GM23248 (cell line): ENCODE results near the gene MAPK8IP2. TPM values are rescaled to one million over a fixed set of nuclear protein-coding genes. Genes with fewer than 3 reads are reported as not detected.
A peak's percentile ranks its signal among the peaks of the same experiment; 100 is the strongest.

Experiments
- DNase-seq: peaks from one replicate; pipeline ENCODE4 v3.0.0-alpha.2; 2015
- H2AFZ ChIP-seq: fragments of 200-600 bp; sonication (generic); 2 replicates; pipeline ENCODE4 v1.6.1; 2016; ENCODE audit warnings: antibody characterized with exemption
- H3F3A ChIP-seq: fragments of 200-600 bp; sonication (generic); 2 replicates; pipeline ENCODE4 v1.6.1; 2016; ENCODE audit warnings: mild to moderate bottlenecking, antibody characterized with exemption, mixed run types; ENCODE audit not compliant: insufficient read depth
- H3K27ac ChIP-seq: fragments of 200-600 bp; sonication (generic); 2 replicates; pipeline ENCODE4 v1.5.1; 2016; ENCODE audit warnings: mild to moderate bottlenecking
- H3K27me3 ChIP-seq: fragments of 200-600 bp; sonication (generic); replicated peaks from 2 replicates; pipeline ENCODE4 v1.6.1; 2016; ENCODE audit warnings: mild to moderate bottlenecking; ENCODE audit not compliant: insufficient read depth
- H3K36me3 ChIP-seq: fragments of 200-600 bp; sonication (generic); 2 replicates; pipeline ENCODE4 v1.6.1; 2016; ENCODE audit warnings: low read depth, mild to moderate bottlenecking
- H3K4me1 ChIP-seq: fragments of 200-600 bp; sonication (generic); 2 replicates; pipeline ENCODE4 v1.6.1; 2016; ENCODE audit warnings: mild to moderate bottlenecking; ENCODE audit not compliant: insufficient read depth
- H3K4me2 ChIP-seq: fragments of 200-600 bp; sonication (generic); one replicate; pipeline ENCODE4 v1.6.1; 2016; ENCODE audit warnings: mild to moderate bottlenecking; ENCODE audit not compliant: unreplicated experiment
- H3K4me3 ChIP-seq: fragments of 200-600 bp; sonication (generic); 2 replicates; pipeline ENCODE4 v1.5.1; 2016; ENCODE audit warnings: mild to moderate bottlenecking
- H3K79me2 ChIP-seq: fragments of 200-600 bp; sonication (generic); 2 replicates; pipeline ENCODE4 v1.6.1; 2016; ENCODE audit warnings: mild to moderate bottlenecking; ENCODE audit not compliant: insufficient read depth
- H3K9ac ChIP-seq: fragments of 200-600 bp; sonication (generic); 2 replicates; pipeline ENCODE4 v1.6.1; 2016; ENCODE audit warnings: mild to moderate bottlenecking
- H3K9me2 ChIP-seq: fragments of 200-600 bp; sonication (generic); 2 replicates; pipeline ENCODE4 v1.6.1; 2016; ENCODE audit warnings: mixed run types, mild to moderate bottlenecking, moderate library complexity; ENCODE audit not compliant: insufficient read depth
- H3K9me3 ChIP-seq: fragments of 200-600 bp; sonication (generic); one replicate; pipeline ENCODE4 v1.6.1; 2017; ENCODE audit warnings: low read depth
- H4K20me1 ChIP-seq: fragments of 200-600 bp; sonication (generic); 2 replicates; pipeline ENCODE4 v1.6.0; 2016; ENCODE audit not compliant: insufficient read depth
- EZH2 ChIP-seq: fragments of 200-600 bp; sonication (generic); IDR thresholded peaks from 2 replicates; pipeline ENCODE4 v1.6.1; 2018; ENCODE audit warnings: antibody characterized with exemption, mild to moderate bottlenecking; ENCODE audit not compliant: insufficient read depth, poor library complexity, severe bottlenecking
- EZH2phosphoT487 ChIP-seq: fragments of 200-600 bp; sonication (generic); IDR thresholded peaks from 2 replicates; pipeline ENCODE4 v1.6.1; 2018; ENCODE audit warnings: antibody characterized with exemption, moderate library complexity, mild to moderate bottlenecking, low read depth; ENCODE audit not compliant: insufficient read depth
- WGBS, 2 experiments: methylation state at CpG; one replicate each; pipeline ENCODE4 v1.1.6; 2015 to 2017; ENCODE audit warnings: low lambda C conversion rate in 2 of 2, low coverage in 1 of 2; ENCODE audit errors: missing lambda C conversion rate in 2 of 2; 5-methylcytosine and 5-hydroxymethylcytosine counted together
- in situ Hi-C: fragments of 300-500 bp; cut with MboI; formaldehyde crosslinking; loops from 2 replicates; pipeline ENCODE4 v1.15.0; 2020
- polyA plus RNA-seq: library from polyadenylated mRNA; unstranded; fragments of >200 nt; fragmentation: Nextera tagmentation; extraction: Ambion mirVana; gene quantifications from 2 replicates; pipeline ENCODE4 v1.2.1, GENCODE V29; 2016
- total RNA-seq: library from RNA; depleted of rRNA; stranded (reverse); fragments of >200 nt; shearing (Covaris generic); gene quantifications from 2 replicates; pipeline ENCODE4 v1.2.3, GENCODE V29; 2014

The MAPK8IP2 gene
- total and polyA plus RNA-seq, 2 experiments from 2014 or later: 0.06 TPM; not detected in 1

- WGBS, 2 experiments: 93 to 96% methylated on average over 5 of the region's 5 CpGs
- Histone ChIP-seq H3K9me2 (no peaks in the 10 kb centered on the region), H3K27ac (no peak overlapping the region), H3K4me1 (peaks cover 5% of the 10 kb centered on the region; the same call in 1 of the 2 replicates), H3K9me3 (no peaks in the 10 kb centered on the region), H3K27me3 (no peaks in the 10 kb centered on the region), H3F3A (no peaks in the 10 kb centered on the region), H2AFZ (no peak overlapping the region), H3K79me2 (no peaks in the 10 kb centered on the region), H3K36me3 (no peaks in the 10 kb centered on the region), H4K20me1 (no peaks in the 10 kb centered on the region), H3K4me2 (no peak overlapping the region), H3K4me3 (no peak overlapping the region), H3K9ac (no peak overlapping the region)
- in situ Hi-C loops: no loop called here
- no peak for DNase-seq
- TF ChIP-seq EZH2 (no peak), EZH2phosphoT487 (no peak)
Observed at GRCh38 chr22:50587407-50587806, 13.2 kb upstream of the MAPK8IP2 start.

- Histone ChIP-seq H3K9me2 (no peaks in the 10 kb centered on the region), H3K27me3 (no peaks in the 10 kb centered on the region), H2AFZ (no peak overlapping the region), H3F3A (no peaks in the 10 kb centered on the region), H3K79me2 (no peaks in the 10 kb centered on the region), H4K20me1 (no peaks in the 10 kb centered on the region), H3K4me2 (no peak overlapping the region), H3K4me3 (no peak overlapping the region), H3K4me1 (no peaks in the 10 kb centered on the region), H3K36me3 (no peaks in the 10 kb centered on the region), H3K9me3 (no peaks in the 10 kb centered on the region), H3K27ac (no peak overlapping the region), H3K9ac (no peak overlapping the region)
- 71 to 77% methylated on average over 3 of the region's 3 CpGs for WGBS, 2 experiments
- DNase-seq: no peak
- in situ Hi-C loops: no loop called here
- no peak for TF ChIP-seq EZH2
- TF ChIP-seq EZH2phosphoT487: no peak
Observed at GRCh38 chr22:50595189-50595588, 5.4 kb upstream of the MAPK8IP2 start.

GRCh38 chr22:50597097-50597496, 3.5 kb upstream of the MAPK8IP2 start:
- no peak overlapping the region for H2AFZ ChIP-seq
- H3K9me3 ChIP-seq: no peaks in the 10 kb centered on the region
- no peaks in the 10 kb centered on the region for H3K9me2 ChIP-seq
- H3K36me3 ChIP-seq: no peaks in the 10 kb centered on the region
- H3K9ac ChIP-seq: no peak overlapping the region
- no peaks in the 10 kb centered on the region for H4K20me1 ChIP-seq
- no peaks in the 10 kb centered on the region for H3K4me1 ChIP-seq
- no peak for DNase-seq
- 64 to 85% methylated on average over 5 of the region's 5 CpGs for WGBS, 2 experiments
- peaks cover 7% of the 10 kb centered on the region for H3K27me3 ChIP-seq
- H3K27ac ChIP-seq: no peak overlapping the region
- H3K4me2 ChIP-seq: no peak overlapping the region
- no peaks in the 10 kb centered on the region for H3K79me2 ChIP-seq
- in situ Hi-C loops: no loop called here
- no peaks in the 10 kb centered on the region for H3F3A ChIP-seq
- TF ChIP-seq EZH2: no peak
- TF ChIP-seq EZH2phosphoT487: no peak
- H3K4me3 ChIP-seq: no peak overlapping the region

- H3K79me2 ChIP-seq: no peaks in the 10 kb centered on the region
- no peak overlapping the region for H2AFZ ChIP-seq
- no peak overlapping the region for H3K9ac ChIP-seq
- 12 to 20% methylated on average over 31 to 52 of the region's 52 CpGs for WGBS, 2 experiments
- no peak overlapping the region for H3K27ac ChIP-seq
- in situ Hi-C loops: no loop called here
- no peak overlapping the region for H3K4me2 ChIP-seq
- peaks cover 9% of the 10 kb centered on the region for H3K27me3 ChIP-seq
- no peak overlapping the region for H3K4me3 ChIP-seq
- no peaks in the 10 kb centered on the region for H3K9me3 ChIP-seq
- no peaks in the 10 kb centered on the region for H4K20me1 ChIP-seq
- H3K4me1 ChIP-seq: no peaks in the 10 kb centered on the region
- no peaks in the 10 kb centered on the region for H3K9me2 ChIP-seq
- peak; percentile 64 for DNase-seq
- H3F3A ChIP-seq: no peaks in the 10 kb centered on the region
- no peak for TF ChIP-seq EZH2
- TF ChIP-seq EZH2phosphoT487: no peak
- H3K36me3 ChIP-seq: no peaks in the 10 kb centered on the region
Observed at GRCh38 chr22:50599816-50600455, 657 bp upstream of the MAPK8IP2 start.
